Loucy (cell line): ENCODE data around the gene INHBC.
A peak's percentile ranks its signal among the peaks of the same experiment; 100 is the strongest.

Source experiments
- H2AFZ ChIP-seq: fragments of 200-600 bp; sonication (generic); 2 replicates; pipeline ENCODE4 v1.6.0; 2016; ENCODE audit warnings: antibody characterized with exemption, mild to moderate bottlenecking, low read length, moderate library complexity
- H3F3A ChIP-seq: fragments of 200-600 bp; 2 replicates; pipeline ENCODE4 v1.6.0; 2016; ENCODE audit warnings: antibody characterized with exemption, low read depth, mild to moderate bottlenecking
- H3K27me3 ChIP-seq: fragments of 200-600 bp; sonication (generic); 2 replicates; pipeline ENCODE4 v1.6.1; 2014; ENCODE audit warnings: low read length, mild to moderate bottlenecking; ENCODE audit not compliant: insufficient read depth, poor library complexity, severe bottlenecking
- H3K36me3 ChIP-seq: fragments of 200-600 bp; sonication (generic); 2 replicates; pipeline ENCODE4 v1.6.1; 2016; ENCODE audit warnings: low read length; ENCODE audit not compliant: insufficient read depth
- H3K4me1 ChIP-seq: fragments of 200-600 bp; sonication (generic); 2 replicates; pipeline ENCODE4 v1.5.1; 2014; ENCODE audit warnings: low read length, mild to moderate bottlenecking; ENCODE audit not compliant: insufficient read depth, poor library complexity, severe bottlenecking
- H3K4me2 ChIP-seq: fragments of 200-600 bp; sonication (generic); 2 replicates; pipeline ENCODE4 v1.6.0; 2014; ENCODE audit warnings: antibody characterized with exemption, low read length, low read depth, mild to moderate bottlenecking; ENCODE audit not compliant: poor library complexity, severe bottlenecking
- H3K4me3 ChIP-seq: fragments of 200-600 bp; sonication (generic); 2 replicates; pipeline ENCODE4 v1.5.1; 2014; ENCODE audit warnings: low read length, mild to moderate bottlenecking, mixed read lengths; ENCODE audit not compliant: poor library complexity, severe bottlenecking
- H3K79me2 ChIP-seq: fragments of 200-600 bp; sonication (generic); 2 replicates; pipeline ENCODE4 v1.6.1; 2014; ENCODE audit warnings: low read length; ENCODE audit not compliant: insufficient read depth
- H3K9ac ChIP-seq: fragments of 200-600 bp; sonication (generic); 2 replicates; pipeline ENCODE4 v1.6.0; 2014; ENCODE audit warnings: mild to moderate bottlenecking, low read depth, low read length, moderate library complexity; ENCODE audit not compliant: poor library complexity, severe bottlenecking
- H3K9me2 ChIP-seq: fragments of 200-600 bp; sonication (generic); replicated peaks from 2 replicates; pipeline ENCODE4 v1.6.1; 2016; ENCODE audit warnings: low read depth, low read length, mixed read lengths
- H3K9me3 ChIP-seq: fragments of 200-600 bp; sonication (generic); 2 replicates; pipeline ENCODE4 v1.6.1; 2014; ENCODE audit warnings: mild to moderate bottlenecking, antibody characterized with exemption, low read length, low read depth; ENCODE audit not compliant: insufficient read depth
- H4K20me1 ChIP-seq: fragments of 200-600 bp; sonication (generic); 2 replicates; pipeline ENCODE4 v1.6.0; 2014; ENCODE audit warnings: antibody characterized with exemption, low read length, mild to moderate bottlenecking; ENCODE audit not compliant: insufficient read depth, poor library complexity, severe bottlenecking
- CTCF ChIP-seq: fragments of 200-600 bp; sonication (generic); conservative IDR thresholded peaks from 2 replicates; pipeline ENCODE4 v1.5.1; 2014; ENCODE audit warnings: mild to moderate bottlenecking, antibody characterized with exemption, low read length
- EZH2phosphoT487 ChIP-seq: fragments of 200-600 bp; IDR thresholded peaks from 2 replicates; pipeline ENCODE4 v1.6.1; 2018; ENCODE audit warnings: antibody characterized with exemption, mild to moderate bottlenecking, moderate library complexity, borderline replicate concordance

Gene INHBC

GRCh38 chr12:57456737-57457490 lies 22.3 kb downstream of the INHBC start:
- no peaks in the 10 kb centered on the region for H4K20me1 ChIP-seq
- H3K9me3 ChIP-seq, result no peaks in the 10 kb centered on the region
- H3K36me3 ChIP-seq, result no peaks in the 10 kb centered on the region
- H3K27me3 ChIP-seq, result no peaks in the 10 kb centered on the region
- H3K4me3 ChIP-seq, result no peak overlapping the region
- H3K79me2 ChIP-seq, result no peaks in the 10 kb centered on the region
- peaks cover 28% of the 10 kb centered on the region for H3K4me1 ChIP-seq
- H3K9me2 ChIP-seq, result no peaks in the 10 kb centered on the region
- TF ChIP-seq EZH2phosphoT487, result no peak
- TF ChIP-seq CTCF, result no peak
- H3K9ac ChIP-seq, result no peak overlapping the region
- H3F3A ChIP-seq, result peaks cover 2% of the 10 kb centered on the region; the same call in 1 of the 2 replicates
- no peak overlapping the region for H3K4me2 ChIP-seq
- H2AFZ ChIP-seq, result no peak overlapping the region

GRCh38 chr12:57458665-57459054 lies 24.1 kb downstream of the INHBC start:
- Histone ChIP-seq H3K27me3 (no peaks in the 10 kb centered on the region), H3K4me3 (peak overlapping the region; percentile 78), H3K9me2 (no peaks in the 10 kb centered on the region), H3K4me2 (peak overlapping the region; percentile 82), H3K4me1 (peaks cover 28% of the 10 kb centered on the region), H2AFZ (peak overlapping the region; percentile 2; the same call in 1 of the 2 replicates), H3K79me2 (no peaks in the 10 kb centered on the region), H3K9me3 (no peaks in the 10 kb centered on the region), H3F3A (peaks cover 2% of the 10 kb centered on the region; the same call in 1 of the 2 replicates), H3K9ac (peak overlapping the region; percentile 58), H3K36me3 (no peaks in the 10 kb centered on the region), H4K20me1 (no peaks in the 10 kb centered on the region)
- TF ChIP-seq EZH2phosphoT487, result no peak
- TF ChIP-seq CTCF, result no peak

GRCh38 chr12:57459055-57459749 lies 24.6 kb downstream of the INHBC start:
- TF ChIP-seq CTCF (peak; percentile 88), EZH2phosphoT487 (no peak)
- Histone ChIP-seq H3K9me3 (no peaks in the 10 kb centered on the region), H2AFZ (peak overlapping the region; percentile 98), H4K20me1 (no peaks in the 10 kb centered on the region), H3K4me1 (peaks cover 28% of the 10 kb centered on the region), H3K27me3 (no peaks in the 10 kb centered on the region), H3K36me3 (no peaks in the 10 kb centered on the region), H3K4me3 (peak overlapping the region; percentile 78), H3K9ac (peak overlapping the region; percentile 90), H3K79me2 (no peaks in the 10 kb centered on the region), H3K9me2 (no peaks in the 10 kb centered on the region), H3K4me2 (peak overlapping the region; percentile 82), H3F3A (peaks cover 2% of the 10 kb centered on the region; the same call in 1 of the 2 replicates)
